Endothelial cell of umbilical vein (primary cell): Measurements from ENCODE around the gene LRCOL1. TPM values are rescaled to one million over a fixed set of nuclear protein-coding genes. Genes with fewer than 3 reads are reported as not detected.

Experiments
- BruUV-seq: library from RNA; stranded (reverse); fragments of 400-500 nt; replicated peaks from 2 replicates; lab custom pipeline; 2021; lab: Mats Ljungman, UMichigan
- CTCF ChIA-PET: fragments of 300-600, 350-600 bp; sonication (Branson Sonifier 250); formaldehyde crosslinking; loops from one replicate; lab custom pipeline; 2021; ENCODE audit warnings: antibody characterized with exemption, inconsistent platforms; lab: Charles Lee
- POLR2A ChIA-PET: fragments of 300-600, 350-600 bp; sonication (Branson Sonifier 250); formaldehyde crosslinking; loops from one replicate; lab custom pipeline; 2021; ENCODE audit warnings: antibody characterized with exemption, inconsistent platforms; lab: Charles Lee
- DNase-seq: peaks from one replicate; pipeline ENCODE4 v3.0.0-alpha.2; 2011; ENCODE audit warnings: low read depth, low spot score
- FAIRE-seq: peaks from 2 replicates; lab custom pipeline; 2011; peaks lifted over from hg19 to GRCh38; lab: Jason Lieb, UNC
- H2AFZ ChIP-seq: 2 replicates; pipeline ENCODE4 v1.6.0; 2012; ENCODE audit warnings: low read depth, low read length, control low read depth, inconsistent platforms
- H3K27ac ChIP-seq: 2 replicates; pipeline ENCODE4 v1.5.1; 2011; ENCODE audit warnings: low read depth, mild to moderate bottlenecking, control low read depth, low read length, moderate library complexity; ENCODE audit not compliant: insufficient read depth
- H3K27me3 ChIP-seq, 2 experiments: 2 replicates each; pipeline versions ENCODE4 v1.6.0 to v1.6.1; 2011; ENCODE audit warnings: low read length in 2 of 2, mixed read lengths in 1 of 2; ENCODE audit not compliant: control insufficient read depth in 2 of 2, insufficient read depth in 2 of 2
- H3K36me3 ChIP-seq, 2 experiments: 2 replicates in 1 of 2; 3 replicates in 1 of 2; pipeline ENCODE4 v1.5.1; 2011; ENCODE audit warnings: low read length in 2 of 2, mild to moderate bottlenecking in 1 of 2, moderate library complexity in 1 of 2; ENCODE audit not compliant: control insufficient read depth in 2 of 2, insufficient read depth in 2 of 2; ENCODE audit errors: extremely low read depth in 1 of 2
- H3K4me1 ChIP-seq: 3 replicates; pipeline ENCODE4 v1.5.1; 2011; ENCODE audit warnings: mild to moderate bottlenecking, low read length; ENCODE audit not compliant: control insufficient read depth, insufficient read depth; ENCODE audit errors: extremely low read depth
- H3K4me2 ChIP-seq: 2 replicates; pipeline ENCODE4 v1.6.1; 2011; ENCODE audit warnings: low read length, control low read depth, mixed read lengths; ENCODE audit not compliant: insufficient read depth
- H3K4me3 ChIP-seq, 3 experiments: fragments of 200-600 bp in 1 of 3; sonication (generic), shearing (Covaris generic) in 1 of 3; replicated peaks in 1 of 3; 2 replicates each; pipeline ENCODE4 v1.5.1; 2011 to 2016; ENCODE audit warnings: control low read depth in 3 of 3, low read length in 3 of 3, mild to moderate bottlenecking in 2 of 3, inconsistent platforms in 1 of 3, low read depth in 1 of 3, moderate library complexity in 1 of 3; ENCODE audit not compliant: insufficient read depth in 1 of 3
- H3K79me2 ChIP-seq: 2 replicates; pipeline ENCODE4 v1.6.0; 2012; ENCODE audit warnings: low read length, inconsistent platforms; ENCODE audit not compliant: control insufficient read depth, insufficient read depth
- H3K9ac ChIP-seq: replicated peaks from 2 replicates; pipeline ENCODE3; 2011; ENCODE audit warnings: low read length, control low read depth; ENCODE audit not compliant: insufficient read depth; ENCODE audit errors: extremely low read depth
- H3K9me1 ChIP-seq: replicated peaks from 3 replicates; pipeline ENCODE4 v1.6.0; 2011; ENCODE audit warnings: mild to moderate bottlenecking, low read length; ENCODE audit not compliant: control insufficient read depth, insufficient read depth; ENCODE audit errors: extremely low read depth
- H3K9me3 ChIP-seq: replicated peaks from 2 replicates; pipeline ENCODE4 v1.5.1; 2012; ENCODE audit warnings: low read length, inconsistent platforms; ENCODE audit not compliant: control insufficient read depth, insufficient read depth
- H4K20me1 ChIP-seq: replicated peaks from 2 replicates; pipeline ENCODE3; 2011; ENCODE audit warnings: mild to moderate bottlenecking, low read length; ENCODE audit not compliant: control insufficient read depth, insufficient read depth; ENCODE audit errors: extremely low read depth
- EZH2 ChIP-seq: IDR thresholded peaks from 2 replicates; pipeline ENCODE4 v1.6.1; 2012; ENCODE audit warnings: borderline replicate concordance, low read depth, mild to moderate bottlenecking, moderate library complexity, low read length, inconsistent platforms; ENCODE audit not compliant: severe bottlenecking
- FOS ChIP-seq: IDR thresholded peaks from 2 replicates; pipeline ENCODE4 v1.6.1; 2011; ENCODE audit warnings: mild to moderate bottlenecking, low read length, moderate library complexity, borderline replicate concordance; ENCODE audit not compliant: insufficient read depth
- GATA2 ChIP-seq: IDR thresholded peaks from 2 replicates; pipeline ENCODE4 v1.7.0; 2011; ENCODE audit warnings: low read depth, mild to moderate bottlenecking, moderate library complexity, mixed read lengths, low read length; ENCODE audit not compliant: insufficient read length, insufficient read depth
- JUN ChIP-seq: IDR thresholded peaks from 2 replicates; pipeline ENCODE4 v1.6.1; 2011; ENCODE audit warnings: borderline replicate concordance, low read depth; ENCODE audit not compliant: insufficient read length, insufficient read depth
- MYC ChIP-seq: IDR thresholded peaks from one replicate; pipeline ENCODE4 v1.6.1; 2011; ENCODE audit warnings: mild to moderate bottlenecking, low read depth, low read length
- POLR2A ChIP-seq: IDR thresholded peaks from 2 replicates; pipeline ENCODE4 v1.6.1; 2012; ENCODE audit warnings: low read depth, mild to moderate bottlenecking, control low read depth, low read length
- POLR2AphosphoS5 ChIP-seq: IDR thresholded peaks from 2 replicates; pipeline ENCODE4 v1.6.1; 2012; ENCODE audit warnings: low read depth, mild to moderate bottlenecking, control low read depth, low read length, moderate library complexity; ENCODE audit not compliant: insufficient read depth
- dilution Hi-C: fragments of 300-500 bp; cut with MboI; formaldehyde crosslinking; loops from one replicate; pipeline ENCODE4 v1.15.0; 2019; ENCODE audit warnings: low sequenced_read_pairs; ENCODE audit not compliant: extremely low pct_ligation_motif_present
- intact Hi-C: fragments of 100-400 bp; cut with micrococcal nuclease; formaldehyde crosslinking; loops from one replicate; pipeline ENCODE4 v1.10.0; 2022
- polyA plus RNA-seq, 4 experiments: library from polyadenylated mRNA; depleted of rRNA in 3 of 4; stranded (reverse) in 3 of 4; unstranded in 1 of 4; fragments of >200 nt; gene quantifications; 2 replicates each; pipeline versions ENCODE4 v1.2.1 to v1.2.3, GENCODE V29; 2011 to 2012; ENCODE audit warnings: missing spikeins in 1 of 4
- total RNA-seq: library from RNA; stranded (reverse); gene quantifications from 2 replicates; pipeline ENCODE4 v1.2.3, GENCODE V29; 2021
- TF ChIP-seq, protein P1 (sequence below), 2 donors: IDR thresholded peaks; 1 replicate in 1 of 2; 2 replicates in 1 of 2; pipeline ENCODE4 v1.5.1; 2011; ENCODE audit warnings: low read length in 2 of 2, mild to moderate bottlenecking in 2 of 2, moderate library complexity in 2 of 2, control low read depth in 1 of 2, inconsistent platforms in 1 of 2, low read depth in 1 of 2; ENCODE audit not compliant: insufficient read depth in 1 of 2; ENCODE audit errors: extremely low read depth in 1 of 2

Gene LRCOL1
- total and polyA plus RNA-seq, 2 donors (not counting 3 experiments of a cell fraction or from before 2014, with no cell fraction given): 1.2 to 1.5 TPM

DNA sequence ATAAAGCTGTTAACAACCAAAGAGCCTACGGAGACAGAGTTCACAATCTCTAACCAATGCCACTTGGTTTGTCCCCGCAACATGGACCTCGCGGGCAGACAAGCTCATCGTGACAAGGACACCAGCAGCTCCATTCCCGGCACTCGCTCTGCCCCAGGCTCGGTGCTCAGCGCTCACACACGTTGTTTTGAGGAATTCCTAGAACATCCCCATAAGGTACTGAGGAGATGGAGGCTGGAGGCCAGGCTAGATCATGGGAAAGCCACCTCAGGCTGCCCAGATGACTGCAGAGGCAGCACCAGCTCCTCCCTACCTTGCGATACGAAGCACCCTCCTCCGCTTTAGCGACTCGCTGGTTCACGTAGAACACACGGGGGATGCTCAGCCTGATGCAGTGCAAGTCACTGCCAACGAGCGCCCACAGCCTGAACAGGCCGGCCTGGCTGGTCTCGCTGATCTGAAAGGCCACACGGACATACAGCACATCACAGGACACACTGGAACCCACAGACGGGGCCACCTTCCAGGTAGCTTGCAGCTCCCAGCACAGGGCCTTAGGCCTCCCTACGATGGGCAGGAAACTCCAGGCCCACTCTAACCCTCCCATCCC is 38.3 kb upstream of the LRCOL1 start:
- no peak overlapping the region for H3K4me2 ChIP-seq
- no peaks in the 10 kb centered on the region for H3K9me1 ChIP-seq
- no peak overlapping the region for H3K4me3 ChIP-seq
- no peaks in the 10 kb centered on the region for H3K79me2 ChIP-seq
- no peak overlapping the region for H3K27ac ChIP-seq
- no TSS peak for BruUV-seq
- intact Hi-C loops: no loop called here
- H3K9me3 ChIP-seq: no peaks in the 10 kb centered on the region
- no peaks in the 10 kb centered on the region for H4K20me1 ChIP-seq
- peaks cover 7 to 9% of the 10 kb centered on the region in 2 experiments for H3K36me3 ChIP-seq
- dilution Hi-C loops: no loop called here
- POLR2A ChIA-PET: no interaction called here
- H3K9ac ChIP-seq: no peak overlapping the region
- DNase-seq (no peak), FAIRE-seq (no peak)
- no peaks in the 10 kb centered on the region for H3K27me3 ChIP-seq
- CTCF ChIA-PET: interaction anchor here (1.2 to 3.6 kb wide), 2 partner anchors 10 to 32 kb away, joined by 3 to 22 read pairs; no protein-coding TSS in a partner anchor
- H3K4me1 ChIP-seq: peaks cover 2% of the 10 kb centered on the region
- no peak for TF ChIP-seq POLR2AphosphoS5
- TF ChIP-seq JUN: no peak
- TF ChIP-seq FOS: no peak
- TF ChIP-seq, protein P1, sequence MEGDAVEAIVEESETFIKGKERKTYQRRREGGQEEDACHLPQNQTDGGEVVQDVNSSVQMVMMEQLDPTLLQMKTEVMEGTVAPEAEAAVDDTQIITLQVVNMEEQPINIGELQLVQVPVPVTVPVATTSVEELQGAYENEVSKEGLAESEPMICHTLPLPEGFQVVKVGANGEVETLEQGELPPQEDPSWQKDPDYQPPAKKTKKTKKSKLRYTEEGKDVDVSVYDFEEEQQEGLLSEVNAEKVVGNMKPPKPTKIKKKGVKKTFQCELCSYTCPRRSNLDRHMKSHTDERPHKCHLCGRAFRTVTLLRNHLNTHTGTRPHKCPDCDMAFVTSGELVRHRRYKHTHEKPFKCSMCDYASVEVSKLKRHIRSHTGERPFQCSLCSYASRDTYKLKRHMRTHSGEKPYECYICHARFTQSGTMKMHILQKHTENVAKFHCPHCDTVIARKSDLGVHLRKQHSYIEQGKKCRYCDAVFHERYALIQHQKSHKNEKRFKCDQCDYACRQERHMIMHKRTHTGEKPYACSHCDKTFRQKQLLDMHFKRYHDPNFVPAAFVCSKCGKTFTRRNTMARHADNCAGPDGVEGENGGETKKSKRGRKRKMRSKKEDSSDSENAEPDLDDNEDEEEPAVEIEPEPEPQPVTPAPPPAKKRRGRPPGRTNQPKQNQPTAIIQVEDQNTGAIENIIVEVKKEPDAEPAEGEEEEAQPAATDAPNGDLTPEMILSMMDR (IDR thresholded peaks at IDR 0.05; ENCODE audit: extremely low read depth in 1 of 2, insufficient read depth in 1 of 2, low read depth in 1 of 2, low read length in 2 of 2): no peak
- H2AFZ ChIP-seq: no peak overlapping the region

DNA sequence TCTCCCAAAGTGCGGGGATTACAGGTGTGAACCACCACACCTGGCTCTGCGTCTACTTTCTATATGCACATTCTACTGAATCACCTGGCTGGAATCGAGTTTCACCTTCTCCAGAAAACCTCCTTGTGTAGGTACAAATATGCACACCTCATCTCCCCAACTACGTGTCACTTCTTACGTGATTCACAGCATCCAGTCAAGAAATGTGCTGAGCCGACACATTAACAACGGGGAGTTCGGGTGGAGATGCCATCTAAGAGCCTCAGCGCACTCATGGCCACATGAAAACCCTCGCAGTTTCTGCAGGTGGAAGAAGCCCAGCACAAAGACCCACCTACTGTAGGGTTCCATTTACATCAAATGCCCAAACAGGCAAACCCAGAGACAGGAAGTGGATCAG is 37.5 kb upstream of the LRCOL1 start:
- Histone ChIP-seq H3K27me3 (no peaks in the 10 kb centered on the region), H3K27ac (no peak overlapping the region), H2AFZ (no peak overlapping the region), H3K79me2 (no peaks in the 10 kb centered on the region), H4K20me1 (no peaks in the 10 kb centered on the region), H3K9me3 (no peaks in the 10 kb centered on the region), H3K4me2 (no peak overlapping the region), H3K4me1 (no peaks in the 10 kb centered on the region), H3K4me3 (no peak overlapping the region), H3K9ac (no peak overlapping the region), H3K36me3 (peaks cover 8 to 9% of the 10 kb centered on the region in 2 experiments), H3K9me1 (no peaks in the 10 kb centered on the region)
- no peak for FAIRE-seq
- BruUV-seq: no TSS peak
- TF ChIP-seq MYC: no peak
- no peak for TF ChIP-seq FOS
- TF ChIP-seq GATA2: no peak
- TF ChIP-seq POLR2A: no peak
- no peak for TF ChIP-seq POLR2AphosphoS5
- TF ChIP-seq EZH2: no peak
- TF ChIP-seq JUN: no peak
- dilution Hi-C loops (no loop called here), intact Hi-C loops (no loop called here)
- CTCF ChIA-PET: interaction anchor here (1.2 to 3.6 kb wide), 2 partner anchors 9 to 31 kb away, joined by 3 to 22 read pairs; no protein-coding TSS in a partner anchor
- POLR2A ChIA-PET: no interaction called here
- DNase-seq: no peak
